ENCODE measurements around the gene DBP.

DNA sequence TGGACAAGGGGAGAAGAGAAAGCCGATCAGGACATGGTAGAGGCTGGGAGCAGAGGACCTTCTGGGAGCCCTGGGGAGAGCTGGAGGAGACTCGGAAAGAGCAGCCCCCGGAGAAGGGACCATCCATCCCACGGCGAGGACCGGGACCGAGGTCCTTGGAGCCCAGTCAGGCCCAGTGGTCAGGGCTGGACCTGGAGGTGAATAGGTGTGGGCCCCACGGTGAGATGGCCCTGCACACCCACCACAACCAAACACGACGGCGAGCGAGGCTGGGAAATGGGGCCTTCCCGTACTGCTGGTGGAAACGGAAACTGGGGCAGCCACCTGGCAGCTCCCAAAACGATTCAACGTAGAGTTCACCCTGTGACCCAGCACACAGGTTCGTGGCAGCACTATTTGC is 39.3 kb upstream of the DBP start:
- TF ChIP-seq CTCF (IDR thresholded peaks at IDR 0.05) = no peak
- TF ChIP-seq ZFX (IDR thresholded peaks at IDR 0.05; ENCODE audit: borderline replicate concordance) = no peak
